Measurements from ENCODE around the gene RABGAP1L. TPM values are rescaled to one million over a fixed set of nuclear protein-coding genes. Genes with fewer than 3 reads are reported as not detected.

The RABGAP1L gene
- total RNA-seq, 1 experiment from 2014 or later: 76.9 TPM

- Mint-ChIP-seq H3K27ac (no peak overlapping the region), H3K4me3 (no peak overlapping the region), H3K27me3 (ENCODE audit: low read depth) (no peaks in the 10 kb centered on the region), H3K4me1 (no peaks in the 10 kb centered on the region), H3K9me3 (peaks cover 6% of the 10 kb centered on the region; the same call in 1 of the 2 replicates), H3K36me3 (no peaks in the 10 kb centered on the region)
- no peak for ATAC-seq
- POLR2A ChIA-PET: no interaction called here
- CTCF ChIA-PET: interaction anchor here (1.7 kb wide), 1 partner anchor 96 kb away, joined by 3 read pairs; no protein-coding TSS in a partner anchor
- no peak for DNase-seq (ENCODE audit: low spot score)
- no peak for TF ChIP-seq IRF2 (CRISPR knock-in tag; IDR thresholded peaks at IDR 0.05; ENCODE audit: borderline replicate concordance, low read depth)
- TF ChIP-seq JUN (CRISPR knock-in tag; IDR thresholded peaks at IDR 0.05): no peak
- no peak for TF ChIP-seq FOXJ3 (CRISPR knock-in tag; IDR thresholded peaks at IDR 0.05; ENCODE audit: borderline replicate concordance)
- no peak for TF ChIP-seq GABPB1 (CRISPR knock-in tag; IDR thresholded peaks at IDR 0.05)
- no peak for TF ChIP-seq TCF7 (CRISPR knock-in tag; IDR thresholded peaks at IDR 0.05; ENCODE audit: low read depth)
- TF ChIP-seq SOX15 (CRISPR knock-in tag; IDR thresholded peaks at IDR 0.05): no peak
- no peak for TF ChIP-seq ZMAT4 (CRISPR knock-in tag; IDR thresholded peaks at IDR 0.05)
- no peak for TF ChIP-seq ZNF263 (CRISPR knock-in tag; IDR thresholded peaks at IDR 0.05; ENCODE audit: low read depth)
These were observed 199.0 kb downstream of the RABGAP1L start for GRCh38 chr1:174358344-174358743.

- ATAC-seq: peak; percentile 57
- Mint-ChIP-seq H3K9me3 (peaks cover 6% of the 10 kb centered on the region; the same call in 1 of the 2 replicates), H3K36me3 (no peaks in the 10 kb centered on the region), H3K27ac (no peak overlapping the region), H3K4me3 (no peak overlapping the region), H3K27me3 (ENCODE audit: low read depth) (no peaks in the 10 kb centered on the region), H3K4me1 (no peaks in the 10 kb centered on the region)
- DNase-seq (ENCODE audit: low spot score): no peak
- CTCF ChIA-PET: interaction anchor here (1.7 kb wide), 1 partner anchor 97 kb away, joined by 3 read pairs; no protein-coding TSS in a partner anchor
- TF ChIP-seq MAX (CRISPR knock-in tag; IDR thresholded peaks at IDR 0.05): no peak
- TF ChIP-seq CDX4 (CRISPR knock-in tag; IDR thresholded peaks at IDR 0.05; ENCODE audit: borderline replicate concordance): no peak
- TF ChIP-seq NFE2L1 (CRISPR knock-in tag; IDR thresholded peaks at IDR 0.05): no peak
- no peak for TF ChIP-seq AR (CRISPR knock-in tag; IDR thresholded peaks at IDR 0.05)
- TF ChIP-seq IRF1 (CRISPR knock-in tag; IDR thresholded peaks at IDR 0.05): no peak
- TF ChIP-seq NFATC4 (CRISPR knock-in tag; IDR thresholded peaks at IDR 0.05): no peak
- no peak for TF ChIP-seq ELF4 (CRISPR knock-in tag; IDR thresholded peaks at IDR 0.05; ENCODE audit: low read depth)
- TF ChIP-seq MXD4 (CRISPR knock-in tag; IDR thresholded peaks at IDR 0.05; ENCODE audit: borderline replicate concordance): no peak
- TF ChIP-seq ZNF317 (CRISPR knock-in tag; IDR thresholded peaks at IDR 0.05; ENCODE audit: borderline replicate concordance, low read depth): no peak
- no peak for TF ChIP-seq ZNF121 (CRISPR knock-in tag; IDR thresholded peaks at IDR 0.05)
- POLR2A ChIA-PET: no interaction called here
These were observed 199.6 kb downstream of the RABGAP1L start for GRCh38 chr1:174358786-174359453.

- Mint-ChIP-seq H3K4me1 (no peaks in the 10 kb centered on the region), H3K27ac (no peak overlapping the region), H3K9me3 (peaks cover 6% of the 10 kb centered on the region; the same call in 1 of the 2 replicates), H3K4me3 (no peak overlapping the region), H3K27me3 (ENCODE audit: low read depth) (no peaks in the 10 kb centered on the region), H3K36me3 (no peaks in the 10 kb centered on the region)
- ChIA-PET CTCF (no interaction called here), POLR2A (no interaction called here)
- no peak for DNase-seq (ENCODE audit: low spot score)
- no peak for ATAC-seq
- TF ChIP-seq SMAD3 (CRISPR knock-in tag; IDR thresholded peaks at IDR 0.05; ENCODE audit: borderline replicate concordance) (no peak), ZNF281 (CRISPR knock-in tag; IDR thresholded peaks at IDR 0.05) (no peak), ZSCAN18 (CRISPR knock-in tag; IDR thresholded peaks at IDR 0.05) (no peak), JUN (CRISPR knock-in tag; IDR thresholded peaks at IDR 0.05) (no peak), ESRRA (CRISPR knock-in tag; IDR thresholded peaks at IDR 0.05; ENCODE audit: borderline replicate concordance) (no peak)
These were observed 200.1 kb downstream of the RABGAP1L start for GRCh38 chr1:174359454-174359805.
